Breast epithelium (tissue), 3 donors: ENCODE measurements around the gene GABPB2.
A peak's percentile ranks its signal among the peaks of the same experiment; 100 is the strongest.

Experiments used
- CTCF ChIP-seq, 3 donors: fragments of 450-650 bp; IDR thresholded peaks; one replicate each; pipeline ENCODE4 v1.5.1; 2016 to 2017; ENCODE audit warnings: antibody characterized with exemption in 3 of 3, mild to moderate bottlenecking in 3 of 3, moderate library complexity in 3 of 3
- POLR2A ChIP-seq: fragments of 450-650 bp; IDR thresholded peaks from one replicate; pipeline ENCODE4 v1.6.1; 2016; ENCODE audit warnings: antibody characterized with exemption, mild to moderate bottlenecking, moderate library complexity
- POLR2AphosphoS5 ChIP-seq, 3 donors: sonication (generic); formaldehyde crosslinking; IDR thresholded peaks; one replicate each; pipeline ENCODE4 v1.6.1; 2017; ENCODE audit warnings: antibody characterized with exemption in 3 of 3

GRCh38 chr1:151070474-151071276 is at the start of gene GABPB2:
- peak; percentile 75 for TF ChIP-seq POLR2A
- peak; percentile 60 to 89 (median 89) for TF ChIP-seq CTCF (IDR thresholded peaks at IDR 0.05)
- peak; percentile 81 to 95 (median 87) for TF ChIP-seq POLR2AphosphoS5 (IDR thresholded peaks at IDR 0.05)
